IPS-18c (cell line): ENCODE data around the gene AGL.
"Not testable (repeated sequence)": the region's sequence is repeated elsewhere in the genome, so short reads cannot be mapped to it uniquely, and the experiment has no call there.

ENCODE experiments used
- H3K4me3 ChIP-seq: 2 replicates; pipeline ENCODE4 v1.7.0; 2013; ENCODE audit warnings: low read depth, mild to moderate bottlenecking, low read length, moderate library complexity; ENCODE audit not compliant: insufficient read depth
- H3K9me3 ChIP-seq: one replicate; pipeline ENCODE4 v1.6.1; 2013; ENCODE audit warnings: mild to moderate bottlenecking, low read length, moderate library complexity; ENCODE audit not compliant: control insufficient read depth, insufficient read depth

The AGL gene

DNA sequence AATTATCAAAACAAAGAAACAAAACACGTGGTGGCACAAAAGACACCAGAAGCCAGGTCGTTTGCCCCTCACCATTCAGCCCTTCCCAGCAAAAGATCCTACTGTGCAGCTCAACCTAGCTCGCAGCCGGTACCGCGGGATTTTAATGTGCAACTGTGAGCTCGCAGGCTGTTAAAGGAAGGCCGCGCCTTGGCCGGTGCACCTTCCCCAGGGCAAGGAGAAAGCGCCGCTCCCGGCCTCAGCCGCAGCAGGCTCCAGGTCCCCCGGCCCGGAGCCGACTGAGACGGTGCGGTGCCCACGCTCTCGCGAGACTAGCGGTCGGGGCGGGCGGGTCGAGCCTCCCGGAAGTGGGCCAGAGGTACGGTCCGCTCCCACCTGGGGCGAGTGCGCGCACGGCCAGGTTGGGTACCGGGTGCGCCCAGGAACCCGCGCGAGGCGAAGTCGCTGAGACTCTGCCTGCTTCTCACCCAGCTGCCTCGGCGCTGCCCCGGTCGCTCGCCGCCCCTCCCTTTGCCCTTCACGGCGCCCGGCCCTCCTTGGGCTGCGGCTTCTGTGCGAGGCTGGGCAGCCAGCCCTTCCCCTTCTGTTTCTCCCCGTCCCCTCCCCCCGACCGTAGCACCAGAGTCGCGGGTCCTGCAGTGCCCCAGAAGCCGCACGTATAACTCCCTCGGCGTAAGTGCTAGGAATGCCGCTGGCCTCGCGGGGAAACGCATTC lies at the start of gene AGL:
Gene AGL, plus strand, starts transcription at position 618 of the 715 bp plus-strand sequence. CDS start 682 bp downstream, outside the sequence.
- no peaks in the 10 kb centered on the region for H3K9me3 ChIP-seq
- H3K4me3 ChIP-seq = peak within 1 kb of the TSS; percentile 58

DNA sequence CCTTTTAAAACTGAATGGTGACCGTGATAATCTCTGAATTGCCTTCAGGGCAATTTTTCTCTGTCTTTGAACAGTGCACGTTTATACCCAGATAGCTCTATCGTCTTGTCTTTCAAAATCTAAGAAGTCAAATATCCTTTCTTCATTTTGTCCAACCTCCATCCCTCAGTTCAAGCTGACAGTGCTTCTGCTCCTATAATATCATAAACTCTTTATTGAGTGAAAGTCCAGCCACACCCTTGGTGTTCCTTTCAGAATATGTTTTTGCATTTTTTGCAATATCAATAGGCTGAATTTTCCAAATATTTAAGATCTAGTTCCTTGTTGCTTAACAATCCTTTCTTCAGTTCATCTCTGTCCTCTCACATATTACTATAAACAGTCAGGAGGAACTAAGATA lies 48.6 kb upstream of the AGL start:
- H3K9me3 ChIP-seq = no peaks in the 10 kb centered on the region
- H3K4me3 ChIP-seq = no peak overlapping the region

DNA sequence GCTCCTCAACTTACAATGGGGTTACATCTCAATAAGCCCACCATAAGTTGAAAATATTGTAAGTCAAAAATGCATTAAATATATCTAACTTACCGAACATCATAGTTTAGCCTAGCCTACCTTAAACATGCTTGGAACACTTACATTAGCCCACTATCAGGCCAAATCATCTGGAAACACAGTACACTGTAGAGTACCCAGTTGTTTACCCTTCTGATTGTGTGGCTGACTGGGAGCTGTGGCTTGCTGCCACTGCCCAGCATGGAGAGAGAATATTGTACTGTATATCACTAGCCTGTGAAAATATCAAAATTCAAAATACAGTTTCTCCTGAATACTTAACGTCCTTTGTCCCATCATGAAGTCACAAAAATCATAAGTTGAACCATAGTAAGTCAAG lies 43.3 kb upstream of the AGL start:
- H3K4me3 ChIP-seq = no peak overlapping the region

DNA sequence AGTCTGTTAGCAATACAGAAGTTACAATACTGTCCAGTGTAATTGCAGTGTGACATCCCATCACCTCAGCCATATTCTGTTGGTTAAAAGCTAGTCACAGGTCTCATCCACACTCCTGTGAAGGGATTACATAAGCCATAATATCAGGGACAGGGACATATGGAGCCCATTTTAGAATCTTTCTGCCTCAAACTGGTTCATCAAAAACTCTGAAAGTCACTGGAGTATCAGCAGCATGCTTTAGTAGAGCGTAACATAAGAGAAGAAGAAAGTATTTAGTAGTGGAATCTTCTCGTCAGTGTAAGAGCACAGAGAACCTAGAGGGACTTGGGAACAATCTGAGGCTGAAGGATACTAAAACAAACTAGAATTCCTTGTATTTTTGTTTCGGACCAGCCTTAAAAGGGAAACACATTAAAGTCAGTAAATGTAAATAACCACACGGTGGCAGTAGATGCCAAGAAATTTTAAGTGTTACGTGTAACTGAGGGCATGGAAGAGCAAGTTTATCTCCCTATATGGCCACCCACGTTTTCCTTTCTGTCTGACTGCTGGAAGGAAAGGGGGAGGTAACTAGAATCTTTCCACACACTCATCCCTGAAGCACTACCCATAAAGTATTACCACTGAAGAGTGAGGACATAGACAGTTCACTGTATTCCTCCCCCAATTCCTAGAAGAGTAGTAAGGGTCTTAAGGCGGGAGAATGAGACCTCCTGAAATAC lies 41.6 kb upstream of the AGL start:
- Histone ChIP-seq H3K4me3 (no peak overlapping the region), H3K9me3 (no peaks in the 10 kb centered on the region)

More for the DNA sequence above, 43.3 kb upstream of the AGL start:
- no peaks in the 10 kb centered on the region for H3K9me3 ChIP-seq

DNA sequence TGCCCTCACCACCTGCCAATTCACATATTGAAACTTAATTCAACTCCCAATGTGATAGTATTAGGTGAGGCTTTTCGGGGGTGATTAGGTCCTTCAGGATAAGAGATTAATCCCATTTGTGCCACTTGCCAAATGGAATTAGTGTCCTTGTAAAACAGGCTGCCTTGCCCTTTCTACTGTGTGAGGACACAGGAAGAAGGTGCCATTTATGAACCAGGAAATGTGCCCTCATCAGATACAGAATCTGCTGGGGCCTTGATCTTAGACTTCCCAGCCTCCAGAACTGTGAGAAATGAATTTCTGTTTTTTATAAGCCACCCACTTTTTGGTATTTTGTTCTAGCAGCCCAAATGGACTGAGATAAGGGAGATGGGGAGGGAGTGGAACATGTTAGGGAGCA lies 39.1 kb upstream of the AGL start:
- H3K4me3 ChIP-seq = no peak overlapping the region
- no peaks in the 10 kb centered on the region for H3K9me3 ChIP-seq

DNA sequence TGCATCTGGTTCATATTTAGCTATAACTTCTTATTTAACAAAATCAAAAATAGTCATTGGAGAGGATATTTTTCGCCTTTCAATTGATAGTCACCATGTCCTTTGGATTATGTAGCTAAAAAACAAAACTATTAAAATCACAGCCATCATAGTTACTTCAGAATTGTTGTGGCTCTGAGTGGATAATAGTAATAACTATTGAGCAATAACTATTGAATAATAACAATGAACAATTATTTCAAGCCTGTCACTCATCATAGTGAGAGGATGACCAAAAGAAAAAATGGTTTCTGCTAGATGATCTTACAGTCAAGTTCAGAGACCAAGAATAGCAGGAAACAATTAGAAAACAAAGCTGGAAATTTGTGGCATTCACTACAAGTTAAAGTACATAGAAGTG lies 38.4 kb upstream of the AGL start:
- no peak overlapping the region for H3K4me3 ChIP-seq
- H3K9me3 ChIP-seq = no peaks in the 10 kb centered on the region

DNA sequence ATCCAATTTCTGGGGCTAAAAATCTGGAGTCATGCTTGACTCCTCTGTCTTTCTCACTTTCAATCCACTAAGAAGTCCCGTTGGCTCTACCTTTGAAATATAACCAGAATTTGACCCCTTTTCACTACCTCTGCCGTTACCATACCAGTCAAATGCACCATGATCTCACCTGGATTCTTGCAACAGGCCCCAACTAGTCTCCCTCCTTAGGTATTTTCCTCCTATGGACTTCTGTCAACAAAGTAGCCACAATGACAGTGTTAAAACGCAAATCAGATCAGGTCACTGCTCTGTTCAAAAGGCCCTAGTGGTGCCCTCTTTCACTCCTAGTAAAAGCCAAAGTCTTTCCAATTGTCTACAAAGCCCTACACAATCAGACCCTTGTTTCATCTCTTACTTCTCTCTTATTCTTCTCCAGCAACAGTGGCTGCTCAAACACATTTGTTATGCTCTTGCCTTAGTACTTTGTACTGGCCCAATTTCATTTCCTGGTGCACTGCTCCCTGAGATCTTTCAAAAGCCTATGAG lies 35.7 kb upstream of the AGL start:
- Histone ChIP-seq H3K4me3 (no peak overlapping the region), H3K9me3 (no peaks in the 10 kb centered on the region)

DNA sequence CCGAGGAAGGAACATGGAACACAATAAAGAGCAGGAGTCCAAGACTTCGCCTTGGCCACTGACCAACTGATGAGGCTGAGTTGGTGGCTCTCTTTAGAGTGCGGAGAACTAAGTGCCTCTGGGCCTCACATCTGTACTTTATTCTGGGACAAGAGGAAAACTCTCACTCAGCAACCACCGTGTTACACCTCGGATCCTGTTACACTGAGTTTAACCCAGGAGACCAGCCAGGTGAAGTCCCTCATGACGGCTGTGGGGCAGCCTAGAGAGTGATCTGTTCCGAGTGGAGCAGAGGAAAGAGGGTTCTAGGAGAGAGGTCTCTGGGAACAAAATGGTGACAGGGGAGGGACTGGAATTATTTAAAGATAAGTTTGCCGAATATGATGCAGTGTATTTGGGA lies 33.5 kb upstream of the AGL start:
- no peaks in the 10 kb centered on the region for H3K9me3 ChIP-seq
- H3K4me3 ChIP-seq = no peak overlapping the region

DNA sequence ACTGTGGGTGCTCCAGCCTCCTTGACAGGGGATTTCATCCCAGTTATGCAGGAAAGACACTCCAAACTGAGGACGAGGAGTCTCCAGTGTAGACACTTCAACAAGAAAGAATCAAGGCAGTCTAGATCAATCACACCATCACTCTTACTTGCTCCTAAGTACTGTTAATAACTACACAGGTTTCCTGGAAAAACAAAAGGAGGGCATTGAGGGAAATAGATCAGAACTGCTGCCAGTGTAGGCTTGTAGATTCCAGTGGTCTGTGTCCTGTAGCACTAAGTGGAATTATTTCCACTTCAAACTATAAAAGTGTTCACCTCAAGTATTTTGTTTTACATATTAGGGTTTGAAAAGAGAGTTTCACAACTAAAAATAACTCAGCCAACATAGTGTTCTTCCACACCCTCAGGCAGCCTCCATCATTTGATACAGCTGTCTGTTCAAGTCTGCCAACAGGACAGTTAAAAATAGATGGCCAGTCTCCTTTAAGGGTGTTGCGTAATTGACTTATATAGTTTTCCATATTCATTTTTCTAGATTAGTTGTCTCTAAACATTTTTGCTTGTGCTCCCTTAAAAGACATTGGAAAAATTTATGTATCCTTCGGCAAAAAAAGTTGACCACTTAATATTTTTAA lies 32.0 kb upstream of the AGL start:
- Histone ChIP-seq H3K4me3 (no peak overlapping the region), H3K9me3 (no peaks in the 10 kb centered on the region)

DNA sequence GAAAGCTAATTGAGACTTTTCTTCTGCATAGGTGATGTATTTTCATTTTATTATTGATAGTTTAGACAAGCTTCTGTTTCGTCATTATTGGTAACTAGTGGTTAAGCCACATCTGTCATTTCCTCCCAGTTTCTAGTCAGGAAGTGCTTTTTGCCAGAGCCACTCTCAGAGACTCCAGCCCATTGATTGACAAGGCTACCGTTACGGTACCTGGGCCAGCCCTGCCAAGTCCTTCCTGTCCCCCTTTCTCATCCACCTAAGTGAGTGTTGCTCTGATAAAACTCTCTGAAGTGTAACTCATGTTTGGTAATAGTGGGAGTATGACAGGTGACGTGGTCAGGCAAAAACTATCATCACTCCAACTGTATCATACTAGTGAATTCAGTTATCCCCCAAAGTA lies 29.6 kb upstream of the AGL start:
- H3K9me3 ChIP-seq = no peaks in the 10 kb centered on the region
- H3K4me3 ChIP-seq = no peak overlapping the region

DNA sequence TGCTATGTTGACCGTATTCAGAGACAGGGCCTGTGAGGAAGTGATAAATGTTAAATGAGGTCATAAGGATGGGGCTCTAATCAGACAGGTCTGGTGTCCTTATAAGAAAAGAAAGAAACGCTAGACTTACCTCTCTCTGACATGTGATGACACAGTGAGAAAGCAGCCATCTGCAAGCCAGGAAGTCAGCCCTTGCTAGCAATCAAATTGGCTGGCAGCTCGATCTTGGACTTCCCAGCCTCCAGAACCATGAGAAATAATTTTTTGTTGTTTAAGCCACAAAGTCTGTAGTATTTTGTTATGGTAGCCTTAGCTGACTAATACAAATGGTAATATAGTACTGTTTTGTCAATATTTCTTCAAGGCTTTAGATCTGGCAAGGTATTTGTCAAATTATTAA lies 25.1 kb upstream of the AGL start:
- no peak overlapping the region for H3K4me3 ChIP-seq
- no peaks in the 10 kb centered on the region for H3K9me3 ChIP-seq

DNA sequence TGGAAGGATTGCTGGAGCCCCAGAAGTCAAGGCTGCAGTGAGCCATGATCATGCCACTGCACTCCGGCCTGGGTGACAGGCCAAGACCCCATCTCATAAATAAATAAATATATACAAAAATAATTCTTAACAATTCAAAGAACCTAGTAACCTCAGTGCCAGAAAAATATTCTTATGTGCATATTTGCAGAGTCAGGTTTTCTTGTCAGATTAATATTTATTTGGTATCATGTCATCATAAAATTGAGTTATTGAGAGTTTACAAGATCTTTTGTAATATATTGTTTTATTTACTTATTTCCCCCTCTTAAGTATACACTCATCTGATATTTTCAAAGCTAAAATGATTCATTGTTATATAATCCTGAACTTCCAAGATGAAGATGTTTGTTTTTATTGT lies 24.5 kb upstream of the AGL start:
- H3K4me3 ChIP-seq = no peak overlapping the region
- no peaks in the 10 kb centered on the region for H3K9me3 ChIP-seq

DNA sequence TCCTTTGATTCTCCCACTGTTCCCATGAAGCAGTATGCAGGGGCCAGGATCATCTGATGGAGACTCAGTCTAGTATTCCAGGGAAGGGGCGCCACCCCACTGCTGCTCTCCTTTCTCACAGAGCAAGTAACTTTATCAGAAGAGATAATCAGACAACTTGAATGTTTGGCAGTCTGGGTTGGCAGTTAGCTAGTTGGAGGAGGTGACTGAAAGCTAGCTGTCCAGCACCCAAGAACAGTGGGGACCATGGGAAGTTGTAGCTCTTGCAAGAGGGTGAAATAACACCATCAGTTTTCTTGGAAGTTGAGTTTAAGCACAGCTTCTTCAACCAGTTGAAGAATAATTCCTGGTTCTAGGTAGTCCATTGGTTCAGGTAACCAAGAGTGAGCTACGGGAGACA lies 22.2 kb upstream of the AGL start:
- no peaks in the 10 kb centered on the region for H3K9me3 ChIP-seq
- H3K4me3 ChIP-seq = no peak overlapping the region

DNA sequence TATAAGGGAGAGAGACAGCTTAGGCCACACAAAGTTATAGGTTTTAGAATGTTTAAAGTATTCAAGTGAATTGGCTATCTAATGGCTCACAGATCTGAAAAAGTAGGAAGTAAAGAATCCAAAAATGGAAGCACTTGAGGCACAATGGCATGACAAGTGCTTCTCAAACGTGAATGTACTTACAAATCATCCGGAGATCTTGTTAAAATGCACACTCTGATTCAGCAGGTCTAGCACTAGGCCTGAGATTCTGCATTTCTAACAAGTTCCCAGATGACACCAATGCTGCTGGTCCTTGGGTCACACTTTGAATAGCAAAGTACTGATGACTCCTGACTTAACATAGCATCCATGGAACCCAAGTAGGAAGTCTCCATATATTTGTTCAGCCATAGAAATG lies 20.9 kb upstream of the AGL start:
- Histone ChIP-seq H3K4me3 (no peak overlapping the region), H3K9me3 (no peaks in the 10 kb centered on the region)

DNA sequence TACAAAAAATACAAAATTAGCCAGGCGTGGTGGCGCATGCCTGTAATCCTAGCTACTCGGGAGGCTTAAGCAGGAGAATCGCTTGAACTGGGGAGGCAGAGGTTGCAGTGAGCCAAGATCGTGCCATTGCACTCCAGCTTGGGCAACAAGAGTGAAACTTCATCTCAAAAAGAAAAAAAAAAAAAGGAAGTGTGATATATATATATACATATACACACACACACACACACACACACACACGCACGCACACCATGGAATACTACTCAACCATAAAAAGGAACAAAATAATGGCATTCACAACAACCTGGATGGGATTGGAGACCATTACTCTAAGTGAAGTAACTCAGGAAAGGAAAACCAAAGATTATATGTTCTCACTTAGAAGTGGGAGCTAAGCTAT lies 16.2 kb upstream of the AGL start:
- H3K4me3 ChIP-seq, H3K9me3 ChIP-seq: not testable (repeated sequence)

DNA sequence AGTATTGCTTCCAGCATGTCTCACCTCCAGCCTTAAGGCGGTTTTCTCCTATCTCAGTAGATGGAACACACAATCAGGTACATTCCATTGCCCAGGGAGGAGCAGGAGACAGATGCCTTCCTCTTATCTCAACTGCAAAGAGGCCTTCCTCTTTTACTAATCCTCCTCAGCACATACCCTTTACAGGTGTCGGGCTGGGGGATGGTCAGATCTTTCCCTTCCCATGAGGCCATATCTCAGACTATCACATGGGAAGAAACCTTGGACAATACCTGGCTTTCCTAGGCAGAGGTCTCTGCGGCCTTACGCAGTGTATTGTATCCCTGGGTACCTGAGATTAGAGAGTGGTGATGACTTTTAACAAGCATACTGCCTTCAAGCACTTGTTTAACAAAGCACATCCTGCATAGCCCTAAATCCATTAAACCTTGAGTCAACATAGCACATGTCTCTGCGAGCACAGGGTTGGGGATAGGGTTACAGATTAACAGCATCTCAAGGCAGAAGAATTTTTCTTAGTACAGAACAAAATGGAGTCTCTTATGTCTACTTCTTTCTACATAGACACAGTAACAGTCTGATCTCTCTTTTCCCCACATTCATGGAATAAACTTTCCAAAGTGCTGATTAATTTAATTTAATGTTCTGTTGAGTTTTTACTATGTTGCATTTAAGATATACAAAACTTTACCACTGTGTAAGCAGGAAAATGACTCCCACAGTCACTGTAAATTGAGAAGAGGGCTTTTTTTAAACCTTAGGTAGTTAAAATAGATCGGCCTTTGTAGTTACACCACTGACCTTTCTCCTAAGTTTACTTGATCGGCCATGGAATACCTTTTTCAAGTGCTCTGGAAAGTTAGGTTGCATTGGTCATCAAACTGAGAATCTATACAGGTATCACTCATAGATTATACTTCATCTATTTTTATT lies 13.7 kb upstream of the AGL start:
- not testable (repeated sequence) for H3K4me3 ChIP-seq

DNA sequence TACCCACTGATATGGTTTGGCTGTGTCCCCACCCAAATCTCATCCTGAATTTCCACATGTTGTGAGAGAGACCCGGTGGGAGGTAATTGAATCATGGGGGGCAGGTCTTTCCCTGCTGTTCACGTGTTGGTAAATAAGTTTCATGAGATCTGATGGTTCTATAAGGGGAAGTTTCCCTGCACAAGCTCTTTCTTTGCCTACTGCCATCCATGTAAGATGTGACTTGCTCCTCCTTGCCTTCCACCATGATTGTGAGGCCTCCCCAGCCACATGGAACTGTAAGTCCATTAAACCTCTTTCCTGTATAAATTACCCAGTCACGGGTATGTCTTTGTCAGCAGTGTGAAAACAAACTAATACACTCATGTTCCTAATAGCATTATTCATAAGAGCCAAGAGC lies 9.8 kb upstream of the AGL start:
- H3K4me3 ChIP-seq, H3K9me3 ChIP-seq: not testable (repeated sequence)

More for the DNA sequence above, 13.7 kb upstream of the AGL start:
- not testable (repeated sequence) for H3K9me3 ChIP-seq
